Fibroblast of skin of right quadriceps (primary cell): ENCODE data around the gene PPM1B.
A peak's percentile ranks its signal among the peaks of the same experiment; 100 is the strongest.
"Not testable (repeated sequence)": the region's sequence is repeated elsewhere in the genome, so short reads cannot be mapped to it uniquely, and the experiment has no call there.

Source experiments
- DNase-seq: peaks from one replicate; pipeline ENCODE4 v3.0.0-alpha.2; 2013

The PPM1B gene

GRCh38 chr2:44164617-44165016, 4.1 kb upstream of the PPM1B start:
- no peak for DNase-seq

DNA sequence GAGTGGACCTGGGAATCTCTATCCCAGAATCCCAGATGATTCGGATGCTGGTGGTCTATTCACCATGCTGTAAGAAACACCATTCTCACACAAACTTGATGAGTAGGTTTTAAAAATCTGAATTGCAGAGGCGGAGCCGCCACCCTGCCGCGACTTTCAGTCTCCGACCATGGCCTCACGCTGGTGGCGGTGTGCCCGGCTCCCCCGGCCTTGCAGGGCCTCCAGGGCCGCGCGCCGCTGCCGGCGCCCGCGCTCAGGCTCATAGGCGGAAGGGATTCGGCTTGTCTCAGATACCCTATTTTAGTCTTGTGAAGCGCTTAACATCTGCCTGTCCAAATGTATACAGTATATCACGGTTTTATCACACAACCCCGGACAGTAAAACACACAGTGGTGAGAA, 2.6 kb upstream of the PPM1B start:
- no peak for DNase-seq

DNA sequence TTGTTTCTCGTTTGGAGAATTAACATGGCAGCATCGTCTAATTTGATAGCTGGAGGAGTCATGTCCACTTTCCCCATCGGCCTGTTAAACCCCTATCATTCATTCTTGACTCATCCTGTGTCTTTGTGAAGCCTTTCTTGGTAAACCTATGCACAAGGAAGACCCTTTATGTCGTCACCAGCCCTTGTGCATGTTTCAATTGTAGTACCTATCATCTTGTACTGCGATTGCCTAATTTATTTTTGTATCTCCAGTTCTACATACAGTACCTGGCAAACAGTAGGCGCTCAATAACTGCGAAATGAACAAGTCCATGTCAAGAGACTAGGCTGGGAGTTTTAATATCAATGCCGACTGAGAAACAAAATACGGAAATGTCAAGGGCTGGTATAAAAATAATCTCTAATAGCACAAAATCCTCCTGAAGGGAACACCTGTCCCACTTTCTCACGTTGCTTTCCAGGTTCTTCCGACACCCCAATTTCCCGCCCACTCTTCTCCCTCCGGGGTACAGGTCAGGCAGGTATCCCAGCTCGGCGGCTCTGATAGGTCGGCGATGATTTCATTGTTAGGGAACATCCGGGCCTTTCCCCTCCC, 1.3 kb upstream of the PPM1B start:
- DNase-seq: no peak

DNA sequence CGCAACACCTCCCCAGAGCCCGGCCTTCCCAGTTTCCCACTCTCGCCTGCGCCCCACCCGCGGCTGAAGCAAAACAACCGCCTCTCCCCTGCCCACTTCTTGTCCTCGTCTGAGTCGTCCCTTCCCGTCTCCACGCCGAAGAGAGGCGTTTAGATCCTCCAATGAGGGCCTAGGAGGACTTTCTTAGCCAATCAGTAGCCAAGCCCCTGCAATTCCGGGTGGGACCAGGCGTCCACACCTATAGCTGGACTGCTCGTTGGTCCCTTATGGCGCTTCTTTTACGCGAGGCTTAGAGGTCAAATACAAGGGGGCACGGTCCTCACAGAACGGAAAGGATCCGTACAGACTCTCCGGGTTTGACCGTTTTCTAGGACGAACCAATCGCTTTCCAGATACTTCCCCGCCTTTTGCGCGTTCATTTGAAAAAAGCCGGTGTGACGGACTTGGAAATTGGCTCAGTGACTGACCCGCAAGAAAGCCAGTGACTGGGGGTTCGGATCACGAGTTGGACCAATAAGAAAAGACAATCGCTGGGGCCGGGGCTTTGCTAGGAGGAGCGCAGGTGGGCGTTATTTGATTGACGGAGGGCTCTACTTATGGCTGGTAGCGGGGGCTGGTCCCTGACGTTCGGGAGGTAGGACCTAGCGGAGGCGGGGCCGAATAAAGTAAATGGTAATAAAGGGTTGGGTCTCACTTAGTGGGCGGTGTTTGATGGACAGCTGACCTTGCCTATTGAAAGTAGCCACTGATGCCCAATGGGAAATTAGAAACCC, 581 bp upstream of the PPM1B start:
- peak; percentile 100 for DNase-seq

- peak; percentile 26 for DNase-seq
Observed at GRCh38 chr2:44169155-44169898, 652 bp downstream of the PPM1B start.

DNA sequence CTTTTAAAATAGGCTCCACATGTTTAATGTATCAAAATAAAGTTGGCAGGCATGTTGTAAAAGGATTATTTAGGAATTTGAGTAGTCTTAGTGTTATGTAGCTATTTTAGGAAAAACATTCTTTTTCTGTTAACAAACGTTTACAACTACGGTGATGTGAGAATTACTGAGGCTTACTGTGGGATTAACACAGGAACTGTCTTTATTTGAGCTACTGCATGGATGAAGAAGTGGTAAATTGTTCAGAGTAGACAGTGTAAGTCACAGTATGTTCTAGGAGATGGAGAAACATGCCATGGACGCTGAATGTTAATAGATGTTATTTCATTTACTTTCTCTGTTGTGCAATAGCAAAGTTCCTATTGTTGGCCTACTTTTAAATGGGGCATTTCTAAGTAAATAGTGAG, 1.6 kb downstream of the PPM1B start:
- peak; percentile 76 for DNase-seq

GRCh38 chr2:44171018-44171417, 2.3 kb downstream of the PPM1B start:
- DNase-seq: peak; percentile 52

GRCh38 chr2:44171442-44171841, 2.8 kb downstream of the PPM1B start:
- not testable (repeated sequence) for DNase-seq

GRCh38 chr2:44172576-44172975, 3.9 kb downstream of the PPM1B start:
- no peak for DNase-seq

GRCh38 chr2:44178950-44179349, 10.3 kb downstream of the PPM1B start:
- no peak for DNase-seq

- no peak for DNase-seq
Observed at GRCh38 chr2:44181648-44182047, 13.0 kb downstream of the PPM1B start.

GRCh38 chr2:44184106-44184505, 15.4 kb downstream of the PPM1B start:
- DNase-seq: no peak

GRCh38 chr2:44186810-44187209, 18.1 kb downstream of the PPM1B start:
- no peak for DNase-seq

- no peak for DNase-seq
Observed at GRCh38 chr2:44187251-44187650, 18.6 kb downstream of the PPM1B start.

- DNase-seq: no peak
Observed at GRCh38 chr2:44188696-44189095, 20.0 kb downstream of the PPM1B start.

DNA sequence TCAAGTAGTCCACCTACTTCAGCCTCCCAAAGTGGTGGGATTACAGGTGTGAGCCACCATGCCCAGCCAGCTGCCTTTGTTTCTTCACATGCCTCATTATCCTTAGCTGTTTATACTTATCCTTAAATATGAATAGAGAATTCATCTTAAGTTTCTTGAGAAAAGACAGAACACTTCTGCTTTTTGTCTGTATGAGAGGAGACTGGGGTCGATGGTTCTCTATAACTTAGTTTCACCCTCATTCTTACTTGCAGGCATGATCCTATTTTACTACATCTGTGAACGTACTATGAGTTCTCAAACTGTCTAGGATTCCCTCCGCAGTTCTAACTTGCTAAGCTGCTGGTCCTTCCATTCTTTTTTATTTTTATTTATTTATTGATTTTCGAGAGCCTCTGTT, 20.4 kb downstream of the PPM1B start:
- no peak for DNase-seq

- DNase-seq: no peak
Observed at GRCh38 chr2:44190526-44190925, 21.9 kb downstream of the PPM1B start.

DNA sequence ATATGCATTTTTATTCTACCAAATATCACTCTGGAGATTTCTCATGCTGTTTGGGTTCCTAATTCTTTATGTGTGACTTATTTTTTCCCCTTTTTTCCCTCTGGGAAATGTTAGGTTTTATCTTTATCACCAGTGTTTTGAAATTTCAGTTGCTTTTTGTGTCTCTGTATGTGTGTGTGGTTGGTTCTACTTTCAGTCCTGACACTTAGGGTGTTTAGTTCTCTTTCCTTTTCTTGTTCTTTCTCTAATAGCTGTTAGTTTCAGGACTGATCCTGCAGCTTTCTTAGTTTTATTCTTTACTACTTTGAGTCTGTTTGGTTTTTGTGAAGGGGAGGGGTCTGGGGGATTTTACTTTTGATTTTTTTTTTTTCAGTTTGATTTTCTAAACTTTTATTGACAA, 23.1 kb downstream of the PPM1B start:
- no peak for DNase-seq

DNA sequence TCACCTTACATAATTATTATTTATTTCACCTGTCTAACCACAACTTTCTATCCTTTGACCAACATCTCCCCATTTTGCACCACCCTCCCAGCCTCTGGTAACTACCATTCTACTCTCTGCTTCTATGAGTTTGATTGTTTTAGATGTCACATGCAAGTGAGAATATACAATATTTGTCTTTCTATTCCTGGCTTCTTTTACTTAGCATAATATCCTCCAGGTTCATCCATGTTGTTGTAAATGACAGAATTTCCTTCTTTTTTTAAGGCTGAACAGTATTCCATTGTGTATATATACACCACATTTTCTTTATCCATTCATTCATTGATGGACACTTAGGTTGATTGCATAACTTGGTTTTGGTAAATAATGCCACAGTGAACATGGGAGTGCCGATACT, 24.0 kb downstream of the PPM1B start:
- DNase-seq: no peak

DNA sequence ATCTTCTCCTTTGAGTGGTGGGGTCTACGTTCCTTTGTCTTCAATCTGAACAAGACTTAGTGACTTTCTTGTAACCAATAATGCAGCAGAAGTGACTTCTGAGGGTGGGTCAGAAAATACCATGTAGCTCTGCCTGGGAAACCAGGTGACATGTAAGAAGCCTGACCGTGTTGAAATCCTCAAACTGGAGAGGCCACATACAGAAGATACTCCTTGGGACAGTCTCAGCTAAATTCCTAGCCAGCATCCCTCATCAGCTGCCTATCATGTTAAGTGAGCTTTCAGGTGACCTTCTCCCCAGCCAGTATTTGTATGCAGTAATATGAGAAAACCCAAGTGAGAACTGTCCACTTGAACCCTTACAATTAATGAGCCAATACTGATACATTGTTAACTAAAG, 27.0 kb downstream of the PPM1B start:
- DNase-seq: no peak

DNA sequence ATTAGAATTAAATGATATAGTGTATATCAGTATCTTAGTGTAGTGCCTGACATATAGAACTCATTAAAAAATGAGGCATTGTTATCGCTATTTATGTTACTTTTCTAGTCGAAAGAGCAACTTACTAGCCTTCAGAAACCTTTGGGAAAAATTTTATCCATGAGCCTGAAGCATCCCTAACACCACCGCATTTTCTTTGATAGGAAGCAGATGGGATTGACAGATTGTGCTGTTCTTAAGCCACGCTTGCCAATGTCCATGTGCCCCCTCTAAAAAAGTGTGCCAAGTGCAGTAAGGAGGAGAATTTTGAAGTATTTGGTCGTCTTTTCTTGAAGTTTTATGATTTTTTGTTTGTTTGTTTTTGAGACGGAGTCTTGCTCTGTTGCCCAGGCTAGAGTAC, 29.1 kb downstream of the PPM1B start:
- no peak for DNase-seq

DNA sequence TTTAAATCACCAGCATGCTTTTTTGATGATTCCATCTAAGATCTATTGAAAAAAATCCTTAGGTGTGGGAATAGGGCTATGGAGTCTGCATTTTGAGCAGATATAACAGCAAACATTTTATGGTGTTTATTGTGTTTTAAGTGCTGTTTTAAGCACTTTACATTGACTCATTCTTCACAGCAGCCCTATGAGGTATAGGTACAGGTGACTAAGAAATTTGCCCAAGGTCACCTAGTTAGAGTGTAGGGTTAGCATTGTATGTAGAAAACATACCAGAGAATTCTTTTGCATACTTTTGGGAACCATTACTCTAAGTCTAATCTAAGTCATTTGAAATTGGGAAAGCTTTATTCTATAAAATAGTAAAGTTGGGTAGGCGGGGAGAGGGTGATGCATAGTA, 31.3 kb downstream of the PPM1B start:
- no peak for DNase-seq

GRCh38 chr2:44200759-44201158, 32.1 kb downstream of the PPM1B start:
- DNase-seq: no peak

GRCh38 chr2:44201648-44202165, 33.0 kb downstream of the PPM1B start:
- DNase-seq: no peak
